ENCODE data around the gene ACSL1. TPM values are rescaled to one million over a fixed set of nuclear protein-coding genes. Genes with fewer than 3 reads are reported as not detected.

Gene ACSL1
- total and polyA plus RNA-seq, 2 of the 8 experiments (the other 6 are each of a cell fraction or from before 2014, with no cell fraction given), result 2.3 to 8.7 TPM

GRCh38 chr4:184771416-184771815, 54.4 kb downstream of the ACSL1 start:
- Histone ChIP-seq H3K79me2 (ENCODE audit: control insufficient read depth in 1 of 2, insufficient read depth in 2 of 2, low read length in 2 of 2) (no peaks in the 10 kb centered on the region), H3K27me3 (replicated peaks in 1 of 4; ENCODE audit: control insufficient read depth in 3 of 4, extremely low read depth in 1 of 4, insufficient read depth in 3 of 4, low read length in 3 of 4) (no peaks in the 10 kb centered on the region), H3K18ac (ENCODE audit: extremely low read depth, low read length) (no peak overlapping the region), H3K9ac (replicated peaks in 1 of 4; ENCODE audit: extremely low read depth in 1 of 4, low read depth in 3 of 4, low read length in 3 of 4) (no peak overlapping the region), H4K5ac (ENCODE audit: insufficient read length, low read depth, low read length) (no peak overlapping the region), H3K4me3 (ENCODE audit: extremely low read depth in 1 of 4, insufficient read depth in 2 of 4, low read depth in 3 of 4, low read length in 4 of 4) (no peak overlapping the region), H2BK12ac (ENCODE audit: low read depth, low read length) (no peak overlapping the region), H3K4me1 (replicated peaks in 1 of 4; ENCODE audit: control insufficient read depth in 3 of 4, insufficient read depth in 4 of 4, low read length in 3 of 4) (no peaks in the 10 kb centered on the region), H3K36me3 (ENCODE audit: control insufficient read depth in 2 of 4, insufficient read depth in 4 of 4, low read length in 3 of 4) (no peaks in the 10 kb centered on the region), H3K56ac (replicated peaks; ENCODE audit: insufficient read length, low read depth, low read length) (no peak overlapping the region), H4K8ac (ENCODE audit: extremely low read depth, insufficient read depth, low read length) (no peak overlapping the region), H3K27ac (ENCODE audit: low read depth, low read length) (no peak overlapping the region), H4K20me1 (replicated peaks in 1 of 2; ENCODE audit: control insufficient read depth in 1 of 2, insufficient read depth in 2 of 2, low read length in 2 of 2) (no peaks in the 10 kb centered on the region), H3K79me1 (ENCODE audit: low read depth, low read length) (no peaks in the 10 kb centered on the region), H2BK5ac (ENCODE audit: low read depth, low read length) (no peak overlapping the region), H2BK15ac (ENCODE audit: low read length) (no peak overlapping the region), H2BK20ac (ENCODE audit: low read length) (no peak overlapping the region), H3K4ac (replicated peaks; ENCODE audit: insufficient read length, low read depth, low read length) (no peak overlapping the region), H3K23ac (ENCODE audit: insufficient read length) (no peak overlapping the region), H2BK120ac (replicated peaks; ENCODE audit: low read depth, low read length) (no peak overlapping the region), H3K23me2 (ENCODE audit: low read depth, low read length) (no peaks in the 10 kb centered on the region), H4K91ac (replicated peaks; ENCODE audit: insufficient read length, low read length) (no peak overlapping the region), H2AK5ac (ENCODE audit: low read depth, low read length) (no peak overlapping the region), H3K9me3 (ENCODE audit: insufficient read depth in 2 of 2, low read depth in 1 of 2, low read length in 1 of 2) (no peaks in the 10 kb centered on the region), H3K4me2 (ENCODE audit: insufficient read depth in 1 of 2, low read depth in 2 of 2, low read length in 2 of 2) (no peak overlapping the region), H2AFZ (ENCODE audit: low read length) (no peak overlapping the region), H3K14ac (ENCODE audit: insufficient read length) (no peak overlapping the region)
- FAIRE-seq (no peak), DNase-seq (ENCODE audit: low read depth in 1 of 2, low spot score in 2 of 2) (no peak)
- CTCF ChIA-PET (ENCODE audit: partially characterized antibody), result interaction anchor here (1.2 kb wide), 1 partner anchor 45 kb away, joined by 3 read pairs; no protein-coding TSS in a partner anchor
- POLR2A ChIA-PET (ENCODE audit: partially characterized antibody), result no interaction called here
- TF ChIP-seq RFX5 (IDR thresholded peaks at IDR 0.05; ENCODE audit: borderline replicate concordance, low read depth, low read length), result no peak
- no peak for TF ChIP-seq NRF1 (IDR thresholded peaks at IDR 0.05; ENCODE audit: low read depth, low read length)
- no peak for TF ChIP-seq HDAC2 (IDR thresholded peaks at IDR 0.05; ENCODE audit: borderline replicate concordance in 1 of 2, low read depth in 2 of 2, low read length in 2 of 2)
- no peak for TF ChIP-seq CTBP2 (IDR thresholded peaks at IDR 0.05; ENCODE audit: borderline replicate concordance, insufficient read depth, insufficient read length, low read length)
- TF ChIP-seq SAP30 (IDR thresholded peaks at IDR 0.05; ENCODE audit: insufficient read depth, insufficient replicate concordance, low read length), result no peak
- no peak for TF ChIP-seq GTF2F1 (IDR thresholded peaks at IDR 0.05; ENCODE audit: borderline replicate concordance, low read depth, low read length)
- no peak for TF ChIP-seq ATF2 (IDR thresholded peaks at IDR 0.05; ENCODE audit: low read length)
- no peak for TF ChIP-seq FOSL1 (IDR thresholded peaks at IDR 0.05; ENCODE audit: insufficient read depth, low read depth, low read length)
- TF ChIP-seq JUND (IDR thresholded peaks at IDR 0.05; ENCODE audit: low read length), result no peak
- TF ChIP-seq GABPA (IDR thresholded peaks at IDR 0.05; ENCODE audit: borderline replicate concordance, insufficient read depth, low read length), result no peak
- no peak for TF ChIP-seq TAF7 (optimal IDR thresholded peaks at IDR 0.05; ENCODE audit: borderline replicate concordance, low read depth, low read length)
- WGBS, 2 experiments (ENCODE audit: extremely low coverage in 1 of 2, insufficient coverage in 1 of 2, insufficient read length in 1 of 2, insufficient replicate concordance in 2 of 2, low coverage in 1 of 2, low lambda C conversion rate in 2 of 2, missing lambda C conversion rate in 1 of 2), result 77% methylated on average over 1 of the region's 1 CpG; no CpG with 5 or more reads in 1 of the 2 experiments

Data from H1 (cell line).